Osteocyte (in vitro differentiated cells): ENCODE data around the gene CSTB. TPM values are rescaled to one million over a fixed set of nuclear protein-coding genes. Genes with fewer than 3 reads are reported as not detected.

Experiments used
- DNase-seq: peaks from one replicate; pipeline ENCODE4 v3.0.0; 2021; ENCODE audit warnings: mixed read lengths; ENCODE audit not compliant: unreplicated experiment; ENCODE audit errors: extremely low spot score
- H3K27ac Mint-ChIP-seq: one replicate; pipeline ENCODE4 v1.8.0; 2021; ENCODE audit warnings: mild to moderate bottlenecking, mixed read lengths; ENCODE audit not compliant: unreplicated experiment
- H3K27me3 Mint-ChIP-seq: one replicate; pipeline ENCODE4 v1.8.0; 2021; ENCODE audit warnings: mixed read lengths; ENCODE audit not compliant: unreplicated experiment
- H3K36me3 Mint-ChIP-seq: one replicate; pipeline ENCODE4 v1.8.0; 2021; ENCODE audit warnings: mixed read lengths; ENCODE audit not compliant: unreplicated experiment
- H3K4me1 Mint-ChIP-seq: one replicate; pipeline ENCODE4 v1.8.0; 2021; ENCODE audit warnings: mixed read lengths; ENCODE audit not compliant: unreplicated experiment
- H3K4me3 Mint-ChIP-seq: one replicate; pipeline ENCODE4 v1.8.0; 2021; ENCODE audit warnings: mild to moderate bottlenecking, moderate library complexity, mixed read lengths; ENCODE audit not compliant: unreplicated experiment
- H3K9me3 Mint-ChIP-seq: one replicate; pipeline ENCODE4 v1.8.0; 2021; ENCODE audit warnings: mixed read lengths; ENCODE audit not compliant: unreplicated experiment
- CTCF ChIP-seq: fragments of 200-600 bp; sonication (generic); IDR thresholded peaks from 2 replicates; pipeline ENCODE4 v1.5.0; 2021; ENCODE audit warnings: antibody characterized with exemption, mild to moderate bottlenecking, moderate library complexity
- total RNA-seq: library from RNA; stranded (reverse); gene quantifications from 2 replicates; pipeline ENCODE4 v1.2.1, GENCODE V29; 2021

Gene CSTB
- total RNA-seq, 1 donor from 2014 or later: 59.1 TPM

GRCh38 chr21:43805275-43805800, 29.2 kb upstream of the CSTB start:
- Mint-ChIP-seq H3K4me3 (no peak overlapping the region), H3K27me3 (no peaks in the 10 kb centered on the region), H3K36me3 (peaks cover 27% of the 10 kb centered on the region), H3K4me1 (no peaks in the 10 kb centered on the region), H3K9me3 (no peaks in the 10 kb centered on the region), H3K27ac (no peak overlapping the region)
- DNase-seq: no peak
- no peak for TF ChIP-seq CTCF

- peaks cover 31% of the 10 kb centered on the region for H3K36me3 Mint-ChIP-seq
- no peaks in the 10 kb centered on the region for H3K9me3 Mint-ChIP-seq
- no peaks in the 10 kb centered on the region for H3K4me1 Mint-ChIP-seq
- no peaks in the 10 kb centered on the region for H3K27me3 Mint-ChIP-seq
- no peak overlapping the region for H3K4me3 Mint-ChIP-seq
- DNase-seq: no peak
- H3K27ac Mint-ChIP-seq: no peak overlapping the region
- no peak for TF ChIP-seq CTCF
Observed at GRCh38 chr21:43803558-43804300, 27.6 kb upstream of the CSTB start.

- Mint-ChIP-seq H3K36me3 (peaks cover 36% of the 10 kb centered on the region), H3K27me3 (no peaks in the 10 kb centered on the region), H3K27ac (no peak overlapping the region), H3K4me3 (no peak overlapping the region), H3K4me1 (no peaks in the 10 kb centered on the region), H3K9me3 (no peaks in the 10 kb centered on the region)
- no peak for TF ChIP-seq CTCF
- DNase-seq: no peak
Observed at GRCh38 chr21:43802713-43803313, 26.7 kb upstream of the CSTB start.

GRCh38 chr21:43801006-43801783, 25.1 kb upstream of the CSTB start:
- Mint-ChIP-seq H3K36me3 (peaks cover 50% of the 10 kb centered on the region), H3K4me3 (no peak overlapping the region), H3K9me3 (no peaks in the 10 kb centered on the region), H3K27me3 (no peaks in the 10 kb centered on the region), H3K27ac (no peak overlapping the region), H3K4me1 (no peaks in the 10 kb centered on the region)
- no peak for DNase-seq
- TF ChIP-seq CTCF: no peak

- no peaks in the 10 kb centered on the region for H3K4me1 Mint-ChIP-seq
- no peak for DNase-seq
- no peak overlapping the region for H3K4me3 Mint-ChIP-seq
- no peaks in the 10 kb centered on the region for H3K27me3 Mint-ChIP-seq
- H3K27ac Mint-ChIP-seq: no peak overlapping the region
- peaks cover 55% of the 10 kb centered on the region for H3K36me3 Mint-ChIP-seq
- H3K9me3 Mint-ChIP-seq: no peaks in the 10 kb centered on the region
- TF ChIP-seq CTCF: no peak
Observed at GRCh38 chr21:43800566-43800965, 24.5 kb upstream of the CSTB start.
